K562 (cell line): ENCODE results near the gene AUNIP. TPM values are rescaled to one million over a fixed set of nuclear protein-coding genes. Genes with fewer than 3 reads are reported as not detected.

ENCODE experiments used
- CBX2 ChIP-seq: fragments of 200-600 bp; sonication (generic); IDR thresholded peaks from one replicate; pipeline ENCODE4 v1.6.1; 2012; ENCODE audit warnings: mild to moderate bottlenecking, low read length, inconsistent platforms; ENCODE audit not compliant: insufficient read depth, poor library complexity, severe bottlenecking
- FOXO4 ChIP-seq: fragments of 450-650 bp; formaldehyde crosslinking; IDR thresholded peaks from 2 replicates; pipeline ENCODE4 v1.4.0; 2020; ENCODE audit warnings: mild to moderate bottlenecking, moderate library complexity
- KDM2B ChIP-seq: fragments of 250-450 bp; sonication (Bioruptor Pico); IDR thresholded peaks from 2 replicates; pipeline ENCODE4 v1.8.0; 2021; ENCODE audit warnings: mild to moderate bottlenecking, moderate library complexity
- MXD1 ChIP-seq: fragments of 250-450 bp; sonication (Bioruptor Pico); IDR thresholded peaks from 2 replicates; pipeline ENCODE4 v1.8.0; 2021; ENCODE audit warnings: borderline replicate concordance, mild to moderate bottlenecking, moderate library complexity; ENCODE audit not compliant: poor library complexity, severe bottlenecking
- ZNF121 ChIP-seq: sonication (generic); formaldehyde crosslinking; conservative IDR thresholded peaks from 2 replicates; pipeline ENCODE4 v1.8.0; 2022; ENCODE audit warnings: missing genetic modification reagents
- ZNF609 ChIP-seq: sonication (generic); formaldehyde crosslinking; IDR thresholded peaks from 2 replicates; pipeline ENCODE4 v1.8.1; 2023; ENCODE audit warnings: missing genetic modification reagents, mild to moderate bottlenecking, borderline replicate concordance
- ZNF655 ChIP-seq: fragments of 250-450 bp; sonication (Bioruptor Pico); IDR thresholded peaks from 2 replicates; pipeline ENCODE4 v1.5.0; 2021
- ZNF766 ChIP-seq: fragments of 200-800 bp; sonication (Bioruptor generic); conservative IDR thresholded peaks from 2 replicates; pipeline ENCODE4 v1.6.1; 2016; ENCODE audit warnings: missing genetic modification characterization, missing compliant biosample characterization
- polyA plus RNA-seq, 8 experiments: library from polyadenylated mRNA; depleted of rRNA in 4 of 8; stranded (reverse) in 5 of 8; unstranded in 3 of 8; fragments of >200 nt; fragmentation: Nextera tagmentation in 2 of 8; fragmentation: Illumina TruSeq in 1 of 8; extraction: Ambion mirVana in 2 of 8; extraction: Trizol in 1 of 8; gene quantifications; 2 replicates each; pipeline versions ENCODE4 v1.2.1 to v1.2.3, GENCODE V29; 2011 to 2014; ENCODE audit warnings: inconsistent platforms in 1 of 8, missing spikeins in 1 of 8
- total RNA-seq, 7 experiments: library from RNA; depleted of rRNA in 6 of 7; stranded (reverse); fragments of >200 nt in 6 of 7; fragmentation: Illumina TruSeq in 2 of 7; extraction: Trizol in 2 of 7; gene quantifications; 2 replicates each; pipeline versions ENCODE4 v1.2.1 to v1.2.3, GENCODE V29; 2011 to 2021; ENCODE audit warnings: low replicate concordance in 1 of 7

AUNIP gene
- total and polyA plus RNA-seq, 9 of the 15 experiments (the other 6 are each of a cell fraction or from before 2014, with no cell fraction given), result 12.1 to 53.8 (median 47.1) TPM

GRCh38 chr1:25794325-25794724, 64.9 kb downstream of the AUNIP start (continued):
- no peak for TF ChIP-seq KDM2B (CRISPR knock-in tag)
- no peak for TF ChIP-seq ZNF766 (CRISPR knock-in tag)
- TF ChIP-seq ZNF121 (CRISPR knock-in tag), result no peak
- no peak for TF ChIP-seq ZNF609 (CRISPR knock-in tag)
- no peak for TF ChIP-seq ZNF655
- no peak for TF ChIP-seq FOXO4
- no peak for TF ChIP-seq CBX2
- TF ChIP-seq MXD1 (CRISPR knock-in tag), result no peak
